ENCODE data around the gene STOX1. TPM values are rescaled to one million over a fixed set of nuclear protein-coding genes. Genes with fewer than 3 reads are reported as not detected.
"Not testable (repeated sequence)": the region's sequence is repeated elsewhere in the genome, so short reads cannot be mapped to it uniquely, and the experiment has no call there.

Gene STOX1
- total RNA-seq, 2 experiments from 2014 or later, result 0.31 to 0.67 TPM

DNA sequence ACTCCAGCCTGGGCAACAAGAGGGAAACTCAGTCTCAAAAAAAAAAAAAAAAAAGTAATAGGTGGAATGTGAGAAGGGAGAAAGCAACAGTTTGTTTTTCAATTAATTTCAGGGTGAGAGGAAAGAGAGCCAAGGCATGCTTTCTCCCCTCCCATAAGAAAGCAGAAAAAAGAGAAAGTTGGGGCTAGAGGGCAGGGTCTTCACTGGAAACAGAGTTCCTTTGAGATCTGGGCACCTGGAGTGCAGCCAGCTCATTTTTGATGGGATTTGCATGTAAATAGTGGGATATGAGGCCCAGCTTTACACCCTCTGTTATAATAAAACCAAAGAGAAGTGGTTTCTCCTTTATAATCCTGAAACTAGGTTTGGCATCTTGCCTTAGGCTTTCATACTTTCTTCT lies 13.8 kb upstream of the STOX1 start:
- no peaks in the 10 kb centered on the region for H3K4me1 Mint-ChIP-seq
- no peaks in the 10 kb centered on the region for H3K9me3 Mint-ChIP-seq
- POLR2A ChIA-PET, result interaction anchor here (0.7 kb wide), 1 partner anchor 253 kb away, joined by 6 read pairs; the partner anchor contains the start of gene TET1

DNA sequence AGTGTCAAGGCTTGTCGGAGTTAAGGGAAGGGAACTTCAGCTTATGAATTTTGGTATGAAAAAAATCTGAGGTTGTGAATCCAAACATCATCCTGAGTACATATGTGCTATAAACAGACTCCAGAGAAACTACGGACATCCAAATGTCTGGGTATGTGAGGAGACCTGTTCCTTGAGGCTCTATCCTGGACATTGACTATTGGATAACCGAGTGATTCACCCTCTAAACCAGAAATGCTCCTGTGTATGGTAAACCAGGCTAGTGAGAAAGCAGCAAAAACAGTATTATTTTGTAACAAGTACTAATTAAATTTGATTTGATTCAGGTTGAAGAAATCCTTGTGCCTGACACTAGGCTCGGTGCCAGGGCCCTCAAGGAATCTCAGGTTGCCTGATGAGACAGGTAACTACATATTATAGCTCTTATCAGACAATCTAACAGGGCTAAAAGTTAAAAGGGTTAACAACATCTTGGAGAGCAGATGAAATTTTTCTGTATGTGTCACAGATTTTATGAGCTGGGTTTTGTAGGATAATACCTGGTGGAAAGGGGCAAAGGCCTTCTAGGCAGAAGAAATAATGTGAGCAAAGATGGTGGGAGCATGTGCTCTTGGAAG lies 10.4 kb upstream of the STOX1 start:
- no peaks in the 10 kb centered on the region for H3K36me3 Mint-ChIP-seq

More for the DNA sequence above, 13.8 kb upstream of the STOX1 start:
- DNase-seq, result no peak
- no peak overlapping the region for H3K27ac Mint-ChIP-seq
- peaks cover 4% of the 10 kb centered on the region for H3K27me3 Mint-ChIP-seq
- ATAC-seq (ENCODE audit: low read depth), result no peak
- no peaks in the 10 kb centered on the region for H3K36me3 Mint-ChIP-seq
- no peak overlapping the region for H3K4me3 Mint-ChIP-seq

GRCh38 chr10:68820359-68820758 lies 7.0 kb upstream of the STOX1 start:
- H3K4me3 Mint-ChIP-seq; DNase-seq; H3K27me3 Mint-ChIP-seq; H3K27ac Mint-ChIP-seq; H3K9me3 Mint-ChIP-seq; H3K4me1 Mint-ChIP-seq; H3K36me3 Mint-ChIP-seq; POLR2A ChIA-PET; ATAC-seq (ENCODE audit: low read depth): not testable (repeated sequence)

More for the DNA sequence above, 10.4 kb upstream of the STOX1 start:
- H3K9me3 Mint-ChIP-seq, result no peaks in the 10 kb centered on the region
- no peak overlapping the region for H3K4me3 Mint-ChIP-seq
- DNase-seq, result no peak
- POLR2A ChIA-PET, result no interaction called here
- no peak for ATAC-seq (ENCODE audit: low read depth)
- H3K27ac Mint-ChIP-seq, result no peak overlapping the region
- peaks cover 4% of the 10 kb centered on the region for H3K27me3 Mint-ChIP-seq
- no peaks in the 10 kb centered on the region for H3K4me1 Mint-ChIP-seq

DNA sequence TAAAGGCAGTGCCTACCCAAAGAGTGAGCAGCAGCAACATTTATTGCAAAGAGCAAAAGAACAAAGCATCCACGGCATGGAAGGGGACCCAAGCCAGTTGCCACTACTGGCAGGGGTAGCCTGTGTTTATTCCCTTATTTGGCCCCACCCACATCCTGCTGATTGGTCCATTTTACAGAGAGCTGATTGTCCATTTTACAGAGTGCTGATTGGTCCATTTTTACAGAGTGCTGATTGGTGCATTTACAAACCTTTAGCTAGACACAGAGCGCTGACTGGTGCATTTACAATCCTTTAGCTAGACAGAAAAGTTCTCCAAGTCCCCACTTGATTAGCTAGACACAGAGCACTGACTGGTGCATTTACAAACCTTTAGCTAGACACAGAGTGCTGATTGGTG lies 4.7 kb upstream of the STOX1 start:
- H3K4me3 Mint-ChIP-seq; H3K36me3 Mint-ChIP-seq; H3K27me3 Mint-ChIP-seq; H3K27ac Mint-ChIP-seq; DNase-seq; H3K4me1 Mint-ChIP-seq; POLR2A ChIA-PET; ATAC-seq (ENCODE audit: low read depth); H3K9me3 Mint-ChIP-seq: not testable (repeated sequence)

DNA sequence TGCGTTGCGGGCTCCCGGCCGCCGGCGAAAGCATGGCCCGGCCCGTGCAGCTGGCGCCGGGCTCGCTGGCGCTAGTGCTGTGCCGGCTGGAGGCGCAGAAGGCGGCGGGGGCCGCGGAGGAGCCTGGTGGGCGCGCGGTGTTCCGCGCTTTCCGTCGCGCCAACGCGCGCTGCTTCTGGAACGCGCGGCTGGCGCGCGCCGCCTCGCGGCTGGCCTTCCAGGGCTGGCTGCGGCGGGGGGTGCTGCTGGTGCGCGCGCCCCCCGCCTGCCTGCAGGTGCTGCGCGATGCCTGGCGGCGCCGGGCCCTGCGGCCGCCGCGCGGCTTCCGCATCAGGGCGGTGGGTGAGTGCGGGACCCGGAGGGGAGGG lies 245 bp downstream of the STOX1 start:
- peak; percentile 55 for ATAC-seq (ENCODE audit: low read depth)
- not testable (repeated sequence) for H3K27ac Mint-ChIP-seq, H3K9me3 Mint-ChIP-seq, H3K36me3 Mint-ChIP-seq, DNase-seq, H3K4me1 Mint-ChIP-seq, H3K4me3 Mint-ChIP-seq
- POLR2A ChIA-PET, result interaction anchor here (0.6 to 1.3 kb wide), 3 partner anchors 73 to 417 kb away, joined by 3 to 7 read pairs (median 3); partner anchors contain the start of genes CCAR1 and DDX50
- peaks cover 26% of the 10 kb centered on the region for H3K27me3 Mint-ChIP-seq

DNA sequence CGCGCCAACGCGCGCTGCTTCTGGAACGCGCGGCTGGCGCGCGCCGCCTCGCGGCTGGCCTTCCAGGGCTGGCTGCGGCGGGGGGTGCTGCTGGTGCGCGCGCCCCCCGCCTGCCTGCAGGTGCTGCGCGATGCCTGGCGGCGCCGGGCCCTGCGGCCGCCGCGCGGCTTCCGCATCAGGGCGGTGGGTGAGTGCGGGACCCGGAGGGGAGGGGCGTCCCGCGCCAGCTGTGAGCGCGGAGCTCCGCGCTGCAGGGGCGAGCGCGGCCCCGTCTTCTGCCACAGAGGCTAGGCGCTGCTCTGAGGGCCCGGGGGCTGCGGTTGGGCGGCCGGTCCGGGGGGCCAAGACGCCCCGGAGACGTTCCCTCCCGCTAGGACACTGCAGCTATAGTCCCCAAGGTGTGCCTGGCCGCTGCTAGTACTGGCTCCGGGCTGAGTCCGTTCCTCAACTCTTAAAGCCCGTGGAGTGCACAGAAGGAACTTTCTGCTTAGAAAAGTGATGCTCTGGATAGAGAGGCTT lies 811 bp downstream of the STOX1 start:
- H3K4me1 Mint-ChIP-seq, POLR2A ChIA-PET, H3K27ac Mint-ChIP-seq, H3K36me3 Mint-ChIP-seq, H3K9me3 Mint-ChIP-seq: not testable (repeated sequence)
- peaks cover 26% of the 10 kb centered on the region for H3K27me3 Mint-ChIP-seq
- ATAC-seq (ENCODE audit: low read depth), result peak; percentile 52
- peak; percentile 56 for DNase-seq
- peak overlapping the region; percentile 49 for H3K4me3 Mint-ChIP-seq

- Mint-ChIP-seq H3K4me3 (peak overlapping the region; percentile 49), H3K27ac (no peak overlapping the region)
- DNase-seq, result no peak
Measured at GRCh38 chr10:68828833-68829232, 1.5 kb downstream of the STOX1 start.

GRCh38 chr10:68829521-68829920 lies 2.2 kb downstream of the STOX1 start:
- Mint-ChIP-seq H3K27me3 (peaks cover 26% of the 10 kb centered on the region), H3K27ac (no peak overlapping the region), H3K4me3 (no peak overlapping the region), H3K36me3 (no peaks in the 10 kb centered on the region), H3K4me1 (peaks cover 9% of the 10 kb centered on the region), H3K9me3 (no peaks in the 10 kb centered on the region)
- POLR2A ChIA-PET, result interaction anchor here (0.6 kb wide), 1 partner anchor 71 kb away, joined by 3 read pairs; no protein-coding TSS in a partner anchor
- no peak for ATAC-seq (ENCODE audit: low read depth)
- no peak for DNase-seq

More at GRCh38 chr10:68828833-68829232, 1.5 kb downstream of the STOX1 start:
- Mint-ChIP-seq H3K27me3 (peaks cover 26% of the 10 kb centered on the region), H3K36me3 (no peaks in the 10 kb centered on the region), H3K9me3 (no peaks in the 10 kb centered on the region), H3K4me1 (peaks cover 9% of the 10 kb centered on the region)
- ATAC-seq (ENCODE audit: low read depth), result no peak
- POLR2A ChIA-PET, result no interaction called here

- POLR2A ChIA-PET, result no interaction called here
- DNase-seq, result no peak
- ATAC-seq (ENCODE audit: low read depth), result no peak
- Mint-ChIP-seq H3K4me3 (no peak overlapping the region), H3K9me3 (no peaks in the 10 kb centered on the region), H3K27me3 (peaks cover 26% of the 10 kb centered on the region), H3K36me3 (no peaks in the 10 kb centered on the region), H3K27ac (no peak overlapping the region), H3K4me1 (peaks cover 9% of the 10 kb centered on the region)
Measured at GRCh38 chr10:68829952-68830351, 2.6 kb downstream of the STOX1 start.

DNA sequence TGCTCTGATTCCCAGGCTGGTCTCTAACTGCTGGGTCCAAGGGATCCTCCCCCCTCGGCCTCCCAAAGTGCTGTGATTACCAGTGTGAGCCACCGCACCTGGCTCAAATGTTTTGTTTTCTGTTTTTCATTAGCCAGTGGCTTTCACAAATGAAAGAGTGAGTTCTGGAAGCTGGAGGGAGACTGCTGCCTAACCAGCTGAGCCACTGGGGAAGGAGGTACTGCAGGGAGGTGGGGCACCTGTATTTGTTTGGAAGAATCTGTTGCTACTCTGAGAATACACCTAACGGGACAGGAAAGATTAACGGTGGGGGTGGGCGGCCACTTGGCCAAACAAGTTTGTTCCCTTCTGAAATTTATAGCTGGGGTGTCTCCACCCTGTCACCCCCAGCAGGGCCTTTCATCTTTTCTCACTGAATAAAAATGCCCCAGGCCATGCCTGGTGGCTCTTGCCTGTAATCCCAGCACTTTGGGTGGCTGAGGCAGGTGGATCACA lies 4.7 kb downstream of the STOX1 start:
- H3K27me3 Mint-ChIP-seq, result peaks cover 26% of the 10 kb centered on the region
- POLR2A ChIA-PET, result no interaction called here
- ATAC-seq (ENCODE audit: low read depth), result no peak
- H3K9me3 Mint-ChIP-seq, result no peaks in the 10 kb centered on the region
- H3K4me1 Mint-ChIP-seq, result peaks cover 5% of the 10 kb centered on the region
- DNase-seq, result no peak
- H3K36me3 Mint-ChIP-seq, result no peaks in the 10 kb centered on the region
- no peak overlapping the region for H3K4me3 Mint-ChIP-seq
- no peak overlapping the region for H3K27ac Mint-ChIP-seq

- POLR2A ChIA-PET, result no interaction called here
- Mint-ChIP-seq H3K36me3 (no peaks in the 10 kb centered on the region), H3K4me1 (peaks cover 5% of the 10 kb centered on the region)
Measured at GRCh38 chr10:68832601-68833000, 5.3 kb downstream of the STOX1 start.

GRCh38 chr10:68837626-68838322 lies 10.4 kb downstream of the STOX1 start:
- no peak for DNase-seq
- no peaks in the 10 kb centered on the region for H3K9me3 Mint-ChIP-seq
- no peaks in the 10 kb centered on the region for H3K27me3 Mint-ChIP-seq
- H3K4me3 Mint-ChIP-seq, result no peak overlapping the region
- POLR2A ChIA-PET, result no interaction called here
- no peaks in the 10 kb centered on the region for H3K36me3 Mint-ChIP-seq
- H3K4me1 Mint-ChIP-seq, result no peaks in the 10 kb centered on the region
- H3K27ac Mint-ChIP-seq, result no peak overlapping the region
- ATAC-seq (ENCODE audit: low read depth), result no peak

More at GRCh38 chr10:68832601-68833000, 5.3 kb downstream of the STOX1 start:
- DNase-seq (no peak), ATAC-seq (ENCODE audit: low read depth) (no peak)
- Mint-ChIP-seq H3K4me3 (no peak overlapping the region), H3K27ac (no peak overlapping the region), H3K9me3 (no peaks in the 10 kb centered on the region), H3K27me3 (peaks cover 26% of the 10 kb centered on the region)

- H3K4me3 Mint-ChIP-seq; H3K36me3 Mint-ChIP-seq; H3K9me3 Mint-ChIP-seq; POLR2A ChIA-PET; DNase-seq; H3K27ac Mint-ChIP-seq; H3K4me1 Mint-ChIP-seq; H3K27me3 Mint-ChIP-seq; ATAC-seq (ENCODE audit: low read depth): not testable (repeated sequence)
Measured at GRCh38 chr10:68840650-68841049, 13.3 kb downstream of the STOX1 start.

DNA sequence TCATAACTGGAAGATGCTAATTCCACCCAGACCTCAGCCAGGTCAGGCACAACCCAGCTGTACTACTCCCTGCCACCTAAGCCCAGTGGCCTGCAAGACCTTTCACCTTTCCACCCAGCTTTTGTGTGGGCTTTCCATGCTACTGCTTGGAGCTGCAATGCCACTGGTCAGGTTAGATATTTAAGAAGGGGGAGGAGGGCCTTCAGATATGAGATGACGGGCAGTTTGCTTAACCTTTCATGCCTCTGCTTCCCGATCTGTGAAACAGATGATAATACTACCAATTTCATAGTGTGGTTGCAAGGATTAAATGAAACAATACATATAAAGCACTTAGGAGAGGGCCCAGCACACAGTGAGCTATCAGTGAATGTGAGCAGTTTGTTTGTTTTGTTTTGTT lies 20.9 kb downstream of the STOX1 start:
- ATAC-seq (ENCODE audit: low read depth) (no peak), DNase-seq (no peak)
- Mint-ChIP-seq H3K36me3 (no peaks in the 10 kb centered on the region), H3K27ac (no peak overlapping the region), H3K9me3 (no peaks in the 10 kb centered on the region), H3K27me3 (no peaks in the 10 kb centered on the region), H3K4me3 (no peak overlapping the region), H3K4me1 (no peaks in the 10 kb centered on the region)
- POLR2A ChIA-PET, result no interaction called here
